GM12801 (cell line): Measurements from ENCODE around the gene PDE6D.

Source experiments
- TF ChIP-seq, protein P1 (sequence below): IDR thresholded peaks from one replicate; pipeline ENCODE4 v1.5.1; 2011; ENCODE audit warnings: control low read depth; ENCODE audit not compliant: insufficient read length; ENCODE audit errors: extremely low read depth

PDE6D gene

DNA sequence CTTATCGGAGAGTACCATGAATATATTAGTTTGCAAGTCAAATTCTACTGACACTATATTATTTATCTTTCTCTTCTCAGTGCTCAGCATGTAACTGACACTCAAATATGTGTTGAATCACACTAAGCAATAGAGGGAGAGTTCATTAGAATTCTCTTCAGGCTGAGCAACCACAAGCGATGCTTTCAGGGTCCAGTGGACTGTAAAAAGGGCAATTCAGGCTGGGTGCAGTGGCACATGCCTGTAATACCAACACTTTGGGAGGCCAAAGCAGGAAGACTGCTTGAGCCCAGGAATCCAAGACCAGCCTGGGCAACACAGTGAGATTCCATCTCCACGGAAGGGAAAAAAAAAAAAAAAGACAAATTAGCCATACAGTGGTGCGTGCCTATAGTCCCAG, 16.3 kb downstream of the PDE6D start:
- TF ChIP-seq, protein P1, sequence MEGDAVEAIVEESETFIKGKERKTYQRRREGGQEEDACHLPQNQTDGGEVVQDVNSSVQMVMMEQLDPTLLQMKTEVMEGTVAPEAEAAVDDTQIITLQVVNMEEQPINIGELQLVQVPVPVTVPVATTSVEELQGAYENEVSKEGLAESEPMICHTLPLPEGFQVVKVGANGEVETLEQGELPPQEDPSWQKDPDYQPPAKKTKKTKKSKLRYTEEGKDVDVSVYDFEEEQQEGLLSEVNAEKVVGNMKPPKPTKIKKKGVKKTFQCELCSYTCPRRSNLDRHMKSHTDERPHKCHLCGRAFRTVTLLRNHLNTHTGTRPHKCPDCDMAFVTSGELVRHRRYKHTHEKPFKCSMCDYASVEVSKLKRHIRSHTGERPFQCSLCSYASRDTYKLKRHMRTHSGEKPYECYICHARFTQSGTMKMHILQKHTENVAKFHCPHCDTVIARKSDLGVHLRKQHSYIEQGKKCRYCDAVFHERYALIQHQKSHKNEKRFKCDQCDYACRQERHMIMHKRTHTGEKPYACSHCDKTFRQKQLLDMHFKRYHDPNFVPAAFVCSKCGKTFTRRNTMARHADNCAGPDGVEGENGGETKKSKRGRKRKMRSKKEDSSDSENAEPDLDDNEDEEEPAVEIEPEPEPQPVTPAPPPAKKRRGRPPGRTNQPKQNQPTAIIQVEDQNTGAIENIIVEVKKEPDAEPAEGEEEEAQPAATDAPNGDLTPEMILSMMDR: no peak

DNA sequence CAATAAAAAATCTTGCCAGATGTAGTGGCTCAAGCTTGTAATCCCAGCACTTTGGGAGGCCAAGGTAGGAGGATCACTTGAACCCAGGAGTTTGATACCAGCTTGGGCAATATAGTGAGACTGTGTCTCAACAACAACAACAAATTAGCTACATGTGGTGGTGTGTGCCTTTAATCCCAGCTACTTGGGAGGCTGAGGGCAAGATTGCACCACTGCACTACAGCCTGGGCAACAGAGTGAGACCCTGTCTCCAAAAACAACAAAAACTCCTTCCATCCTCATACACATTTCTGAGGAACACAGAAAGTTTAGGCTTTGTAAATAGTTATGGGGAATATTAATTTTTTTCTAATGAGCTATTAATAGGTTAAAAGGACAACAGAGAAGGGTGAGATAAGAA, 17.0 kb downstream of the PDE6D start:
- TF ChIP-seq, protein P1: no peak

DNA sequence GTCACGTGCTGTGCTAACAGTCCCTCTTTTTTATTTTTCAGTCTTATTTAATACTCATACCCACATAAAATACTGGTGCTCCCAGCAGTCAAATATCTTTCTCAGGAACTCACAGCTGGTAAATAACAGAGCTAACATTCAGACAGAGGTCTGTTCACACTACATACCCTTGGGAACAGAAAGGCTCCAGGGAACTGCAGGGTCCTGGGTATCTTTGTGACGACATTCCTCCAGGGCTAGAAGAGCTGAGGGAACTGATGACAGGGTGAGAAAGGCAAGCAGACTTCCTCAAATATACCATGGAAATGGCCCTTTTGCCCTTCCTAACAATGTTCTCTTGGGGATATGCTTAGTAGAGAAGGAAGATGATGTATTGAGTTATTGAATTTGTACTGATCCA, 19.3 kb downstream of the PDE6D start:
- TF ChIP-seq, protein P1: no peak

DNA sequence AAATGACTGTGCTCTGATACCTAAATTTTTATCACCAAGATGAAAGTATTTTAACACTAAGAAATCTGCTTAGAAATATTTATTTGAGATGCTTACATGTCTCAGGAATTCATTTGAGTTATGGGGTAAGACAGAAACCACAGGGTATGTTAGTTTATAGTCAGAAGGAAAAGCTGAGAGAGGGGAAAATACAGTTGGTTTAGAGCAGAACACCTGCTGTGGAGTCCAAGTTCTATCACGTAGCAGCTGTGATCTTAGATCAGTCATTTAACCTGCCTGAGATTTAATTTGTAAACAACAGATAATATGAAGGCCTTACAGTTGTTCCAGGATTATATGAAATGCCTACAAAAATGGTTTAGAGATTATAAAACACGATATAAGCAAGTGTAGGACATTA, 29.0 kb downstream of the PDE6D start:
- TF ChIP-seq, protein P1: no peak

DNA sequence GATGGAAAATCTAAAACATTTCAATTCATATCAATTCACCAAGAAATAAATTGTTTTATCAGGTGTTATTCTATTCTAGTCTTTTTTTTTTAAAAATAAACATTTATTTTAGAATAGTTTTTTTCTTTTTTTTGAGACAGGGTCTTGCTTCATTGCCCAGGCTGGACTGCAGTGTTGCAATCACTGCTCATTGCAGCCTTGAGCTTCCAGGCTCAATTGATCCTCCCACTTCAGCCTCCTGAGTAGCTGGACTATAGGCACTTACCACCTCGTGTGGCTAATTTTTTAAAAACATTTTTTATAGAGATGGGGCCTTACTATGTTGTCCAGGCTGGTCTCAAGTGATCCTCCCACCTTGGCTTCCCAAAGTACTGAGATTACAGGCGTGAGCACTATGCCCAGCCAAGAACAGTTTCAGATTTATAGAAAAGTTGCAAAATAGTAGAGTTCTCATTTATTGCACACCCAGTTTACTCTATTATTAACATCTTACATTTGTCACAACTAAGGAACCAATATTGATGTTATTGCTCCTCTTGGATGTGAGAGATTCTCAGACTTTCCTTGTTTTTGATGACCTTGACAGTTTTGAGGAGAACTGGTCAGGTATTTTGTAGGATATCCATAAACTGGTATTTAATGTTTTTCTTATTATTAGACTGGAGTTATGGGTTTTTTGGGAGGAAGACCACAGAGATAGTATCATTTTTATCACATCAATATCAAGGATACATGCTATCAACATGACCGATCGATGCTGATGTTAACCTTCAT, 29.9 kb downstream of the PDE6D start:
- TF ChIP-seq, protein P1: no peak

DNA sequence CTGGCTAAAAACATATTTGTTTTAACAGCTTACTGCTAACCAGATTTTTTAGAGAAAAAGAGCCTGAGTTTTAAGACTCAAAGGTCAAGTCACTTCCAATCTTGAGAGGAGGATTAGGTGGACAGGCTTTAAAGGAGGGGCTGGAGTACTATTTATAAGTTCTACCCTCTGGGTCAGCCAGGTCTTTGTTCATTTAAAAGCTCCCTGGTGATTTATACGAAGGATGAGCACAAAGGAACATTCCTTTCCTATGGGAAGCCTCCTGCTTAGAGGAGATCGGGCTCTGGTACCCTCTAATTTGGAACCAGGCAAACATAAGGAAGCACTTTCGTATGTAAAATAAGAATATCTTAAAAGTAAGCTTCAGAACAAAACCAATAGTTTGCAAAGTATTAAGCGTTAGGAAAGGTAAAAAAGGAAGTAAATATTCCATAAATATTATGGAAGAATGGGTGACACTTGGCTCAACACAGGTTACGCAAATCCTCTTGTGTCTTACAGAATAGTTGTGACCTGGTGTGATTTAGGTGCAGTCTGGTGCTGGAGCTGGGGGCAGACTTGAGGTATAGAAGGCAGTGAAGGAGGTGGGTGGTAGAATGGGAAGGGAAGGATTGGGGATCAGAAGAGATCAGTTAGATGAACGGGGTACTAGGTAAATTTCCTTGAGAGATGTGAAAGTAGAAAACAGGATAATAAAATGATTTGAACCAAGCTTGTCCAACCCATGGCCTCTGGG, 35.6 kb downstream of the PDE6D start:
- TF ChIP-seq, protein P1: no peak

DNA sequence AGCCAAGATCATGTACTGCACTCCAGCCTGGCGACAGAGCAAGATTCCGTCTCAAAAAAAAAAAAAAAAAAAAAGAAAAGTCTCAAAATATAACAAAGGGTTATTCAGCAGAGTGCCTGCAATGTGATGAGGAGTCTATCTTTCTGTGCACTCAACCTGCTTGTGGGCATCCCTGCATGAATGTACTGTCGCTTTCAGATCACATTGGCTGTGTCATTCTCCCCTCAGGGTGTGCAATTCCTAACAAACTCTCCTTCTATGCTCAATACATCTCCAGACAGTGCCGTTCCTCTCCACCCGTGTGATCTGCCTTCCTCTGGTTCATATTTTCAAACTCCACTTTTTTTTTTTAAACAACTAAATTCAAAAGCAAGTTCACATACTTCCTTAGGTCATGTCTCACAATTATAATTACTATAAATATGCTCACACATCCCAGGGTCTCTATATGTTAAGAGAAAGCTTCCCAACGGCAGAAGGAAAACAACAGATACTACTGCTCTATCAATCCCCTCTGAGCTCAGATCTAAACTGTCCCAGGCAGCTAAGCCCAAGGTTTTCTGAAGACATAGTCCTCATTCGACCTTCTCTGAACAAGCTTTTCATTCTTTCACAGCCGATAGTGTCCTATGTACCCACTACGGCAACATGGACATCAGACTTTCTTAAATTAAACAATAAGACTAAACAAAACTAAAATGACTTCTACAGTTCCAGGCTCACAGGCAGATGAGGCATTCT, 37.5 kb downstream of the PDE6D start:
- TF ChIP-seq, protein P1: no peak
